ENCODE data around the gene CLDND2. TPM values are rescaled to one million over a fixed set of nuclear protein-coding genes. Genes with fewer than 3 reads are reported as not detected.

CLDND2 gene
- total RNA-seq, 1 donor from 2014 or later: 0.97 TPM

DNA sequence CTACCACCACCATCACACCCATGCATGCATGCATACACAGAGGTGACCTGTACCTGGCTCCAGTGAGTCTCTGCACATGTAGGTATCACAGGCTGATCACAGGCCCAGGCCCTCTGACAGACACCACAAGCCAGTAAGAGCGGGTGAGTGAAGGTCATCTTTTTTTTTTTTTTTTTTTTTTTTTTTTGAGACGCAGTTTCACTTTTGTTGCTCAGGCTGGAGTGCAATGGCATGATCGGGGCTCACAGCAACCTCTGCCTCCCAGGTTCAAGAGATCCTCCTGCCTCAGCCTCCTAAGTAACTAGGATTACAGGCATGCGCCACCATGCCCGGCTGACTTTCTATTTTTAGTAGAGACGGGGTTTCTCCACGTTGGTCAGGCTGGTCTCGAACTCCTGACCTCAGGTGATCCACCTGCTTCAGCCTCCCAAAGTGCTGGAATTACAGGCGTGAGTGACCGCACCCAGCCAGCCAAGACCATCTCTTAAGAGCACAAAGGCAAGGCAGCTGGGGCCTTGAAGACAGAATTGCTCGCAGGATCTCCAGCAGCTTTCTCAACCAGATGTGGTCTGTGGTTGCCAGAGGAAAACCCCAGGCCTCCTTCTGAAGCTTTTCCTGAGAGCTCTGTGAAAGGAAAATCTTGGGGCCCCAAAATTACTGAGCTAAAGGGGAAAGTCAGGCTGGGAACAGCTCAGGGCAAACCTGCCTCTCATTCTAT, 6.9 kb upstream of the CLDND2 start:
- no peak overlapping the region for H3K4me3 Mint-ChIP-seq
- H3K4me1 Mint-ChIP-seq (ENCODE audit: unreplicated experiment): no peaks in the 10 kb centered on the region
- no peak for DNase-seq (ENCODE audit: extremely low spot score, unreplicated experiment)
- H3K27ac Mint-ChIP-seq: no peak overlapping the region
- peaks cover 3% of the 10 kb centered on the region for H3K27me3 Mint-ChIP-seq
- no peaks in the 10 kb centered on the region for H3K9me3 Mint-ChIP-seq
- H3K36me3 Mint-ChIP-seq: no peaks in the 10 kb centered on the region
- TF ChIP-seq, protein P1, sequence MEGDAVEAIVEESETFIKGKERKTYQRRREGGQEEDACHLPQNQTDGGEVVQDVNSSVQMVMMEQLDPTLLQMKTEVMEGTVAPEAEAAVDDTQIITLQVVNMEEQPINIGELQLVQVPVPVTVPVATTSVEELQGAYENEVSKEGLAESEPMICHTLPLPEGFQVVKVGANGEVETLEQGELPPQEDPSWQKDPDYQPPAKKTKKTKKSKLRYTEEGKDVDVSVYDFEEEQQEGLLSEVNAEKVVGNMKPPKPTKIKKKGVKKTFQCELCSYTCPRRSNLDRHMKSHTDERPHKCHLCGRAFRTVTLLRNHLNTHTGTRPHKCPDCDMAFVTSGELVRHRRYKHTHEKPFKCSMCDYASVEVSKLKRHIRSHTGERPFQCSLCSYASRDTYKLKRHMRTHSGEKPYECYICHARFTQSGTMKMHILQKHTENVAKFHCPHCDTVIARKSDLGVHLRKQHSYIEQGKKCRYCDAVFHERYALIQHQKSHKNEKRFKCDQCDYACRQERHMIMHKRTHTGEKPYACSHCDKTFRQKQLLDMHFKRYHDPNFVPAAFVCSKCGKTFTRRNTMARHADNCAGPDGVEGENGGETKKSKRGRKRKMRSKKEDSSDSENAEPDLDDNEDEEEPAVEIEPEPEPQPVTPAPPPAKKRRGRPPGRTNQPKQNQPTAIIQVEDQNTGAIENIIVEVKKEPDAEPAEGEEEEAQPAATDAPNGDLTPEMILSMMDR (conservative IDR thresholded peaks at IDR 0.05): no peak

DNA sequence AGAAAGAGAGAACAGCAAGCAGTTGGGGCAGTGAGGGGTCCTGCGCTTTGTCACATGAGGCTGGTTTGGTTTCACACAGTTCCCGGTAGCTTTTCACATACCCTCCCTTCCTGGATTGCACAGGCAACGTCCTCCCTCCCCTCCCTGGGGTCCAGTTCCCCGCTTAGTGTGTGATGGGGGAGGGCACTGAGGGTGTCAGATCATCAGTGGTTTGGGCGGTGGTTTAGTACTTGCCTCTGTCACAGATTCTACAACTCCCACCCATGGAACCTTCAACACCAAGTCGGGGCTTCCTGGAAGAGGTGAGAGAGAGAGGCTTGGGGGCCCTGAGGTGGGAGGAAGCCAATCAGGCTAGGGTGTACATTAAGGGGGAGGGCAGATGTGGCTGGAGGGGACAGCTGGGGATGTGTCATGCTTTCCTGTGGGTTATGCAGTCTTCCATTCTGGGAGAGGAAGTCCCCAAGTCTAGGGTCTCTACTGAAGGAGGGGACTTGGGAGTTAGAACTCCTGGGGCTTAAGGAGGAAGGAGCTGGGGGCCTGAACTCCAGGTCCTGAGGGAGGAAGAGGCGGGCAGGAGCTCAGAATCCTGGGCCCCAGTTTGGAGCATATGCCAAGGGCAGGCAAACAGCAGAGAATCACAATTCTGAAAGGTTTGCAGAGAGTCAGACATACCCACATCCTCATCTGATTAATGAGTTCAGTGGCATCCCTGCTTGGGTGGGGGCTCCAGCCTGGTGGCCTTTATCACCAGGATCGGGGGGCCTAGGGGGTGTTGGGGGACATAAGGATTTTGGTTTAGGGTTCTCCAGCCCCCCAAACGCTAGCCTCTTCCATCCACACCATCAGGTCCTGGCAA, 4.1 kb upstream of the CLDND2 start, which contains the start of gene NKG7:
Gene NKG7, minus strand, starts transcription at position 6 of the 856 bp plus-strand sequence. CDS start 119 bp downstream, outside the sequence.
- H3K4me1 Mint-ChIP-seq (ENCODE audit: unreplicated experiment): peaks cover 7% of the 10 kb centered on the region
- H3K27ac Mint-ChIP-seq: no peak within 1 kb of the TSS
- H3K4me3 Mint-ChIP-seq: no peak within 1 kb of the TSS

DNA sequence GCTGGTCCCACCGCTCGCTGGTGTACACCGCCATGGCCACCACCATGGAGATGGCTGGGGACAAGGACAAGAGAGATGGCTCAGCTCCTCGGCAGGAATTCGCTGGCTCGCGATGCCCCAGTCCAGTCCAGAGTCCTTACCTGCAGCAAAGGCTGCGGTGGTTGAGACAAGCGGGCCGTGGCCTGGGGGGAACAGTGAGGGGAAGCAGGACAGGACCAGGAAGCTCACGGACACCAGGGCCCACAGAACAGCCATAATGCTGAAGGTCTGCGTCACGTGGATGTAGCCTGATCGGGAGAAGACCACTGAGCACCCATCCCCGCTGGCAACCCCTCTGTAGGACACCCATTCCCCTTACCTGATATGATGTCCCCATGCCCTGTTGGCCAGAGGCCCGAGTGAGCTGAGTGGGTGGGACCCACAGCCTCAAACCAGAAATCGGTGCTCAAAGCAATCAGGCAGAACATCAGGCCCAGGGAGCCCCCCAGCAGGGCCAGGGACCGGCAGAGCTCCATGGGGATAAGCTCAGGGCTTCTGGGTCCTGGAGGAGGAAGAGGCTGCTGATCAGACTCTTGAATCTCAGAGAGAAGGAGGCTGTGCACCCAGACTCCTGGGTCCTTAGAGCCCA, 3.3 kb upstream of the CLDND2 start:
- Mint-ChIP-seq H3K4me3 (no peak overlapping the region), H3K27me3 (peaks cover 3% of the 10 kb centered on the region), H3K36me3 (no peaks in the 10 kb centered on the region), H3K4me1 (ENCODE audit: unreplicated experiment) (peaks cover 7% of the 10 kb centered on the region), H3K9me3 (no peaks in the 10 kb centered on the region), H3K27ac (no peak overlapping the region)
- no peak for DNase-seq (ENCODE audit: extremely low spot score, unreplicated experiment)
- TF ChIP-seq, protein P1 (conservative IDR thresholded peaks at IDR 0.05): no peak

More for the DNA sequence above, 4.1 kb upstream of the CLDND2 start, which contains the start of gene NKG7:
- peaks cover 3% of the 10 kb centered on the region for H3K27me3 Mint-ChIP-seq
- DNase-seq (ENCODE audit: extremely low spot score, unreplicated experiment): no peak
- H3K9me3 Mint-ChIP-seq: no peaks in the 10 kb centered on the region
- no peaks in the 10 kb centered on the region for H3K36me3 Mint-ChIP-seq
- TF ChIP-seq, protein P1 (conservative IDR thresholded peaks at IDR 0.05): no peak

DNA sequence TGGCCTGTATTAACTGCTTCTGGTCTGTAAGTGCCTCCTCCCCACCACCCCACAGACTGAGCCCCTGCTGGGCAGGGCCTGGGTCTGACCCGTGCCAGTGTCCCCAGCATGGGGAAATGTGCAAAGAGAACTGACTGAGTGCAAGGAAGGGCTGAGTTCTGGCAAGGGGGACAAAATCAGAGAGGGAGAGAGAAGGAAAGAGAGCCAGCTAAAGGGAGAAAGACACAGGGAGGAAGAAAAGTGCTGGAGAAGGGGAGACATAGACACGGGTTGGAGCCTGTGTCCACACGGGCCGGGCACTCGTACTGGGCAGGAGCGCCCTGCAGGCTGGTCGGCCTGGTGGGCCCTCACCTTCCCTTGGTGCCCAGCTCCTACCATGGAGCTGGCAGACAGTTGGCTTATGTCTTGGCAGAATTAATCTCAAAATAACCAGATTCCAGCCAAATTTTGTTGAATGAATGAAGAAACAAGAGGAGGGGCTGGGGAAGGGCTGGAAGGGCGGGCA, 2.4 kb upstream of the CLDND2 start:
- Mint-ChIP-seq H3K4me1 (ENCODE audit: unreplicated experiment) (peaks cover 7% of the 10 kb centered on the region), H3K27ac (no peak overlapping the region), H3K4me3 (no peak overlapping the region), H3K9me3 (no peaks in the 10 kb centered on the region), H3K27me3 (peaks cover 3% of the 10 kb centered on the region), H3K36me3 (no peaks in the 10 kb centered on the region)
- TF ChIP-seq, protein P1 (conservative IDR thresholded peaks at IDR 0.05): no peak
- DNase-seq (ENCODE audit: extremely low spot score, unreplicated experiment): no peak

DNA sequence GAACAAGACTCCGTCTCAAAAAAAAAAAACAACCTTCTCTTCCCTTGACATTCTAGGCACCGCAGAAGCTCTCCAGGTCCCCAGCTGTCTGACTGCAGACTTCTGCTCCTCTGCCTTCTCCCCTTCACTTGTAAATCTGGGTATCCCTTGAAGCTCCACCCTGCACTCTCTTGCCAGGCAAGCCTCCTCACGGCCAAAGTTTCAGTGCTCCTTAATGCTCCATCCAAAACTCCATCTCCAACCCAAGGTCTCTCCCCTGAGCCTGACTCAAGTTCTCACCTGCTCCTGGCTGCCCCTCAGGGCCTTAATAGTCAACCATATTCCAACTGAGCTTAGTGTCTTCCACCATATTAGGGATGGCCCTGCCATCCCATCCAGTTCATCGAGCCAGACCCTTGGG, 1.4 kb upstream of the CLDND2 start:
- Mint-ChIP-seq H3K4me1 (ENCODE audit: unreplicated experiment) (peaks cover 7% of the 10 kb centered on the region), H3K27ac (no peak overlapping the region), H3K9me3 (no peaks in the 10 kb centered on the region), H3K27me3 (peaks cover 3% of the 10 kb centered on the region), H3K36me3 (no peaks in the 10 kb centered on the region), H3K4me3 (peak overlapping the region; percentile 71)
- TF ChIP-seq, protein P1 (conservative IDR thresholded peaks at IDR 0.05): no peak
- no peak for DNase-seq (ENCODE audit: extremely low spot score, unreplicated experiment)
